Thoracic aorta (tissue), 2 donors: ENCODE data around the gene LPAR3. TPM values are rescaled to one million over a fixed set of nuclear protein-coding genes. Genes with fewer than 3 reads are reported as not detected.

ENCODE experiments used
- ATAC-seq: fragments of 150-250 bp; one replicate; pipeline ENCODE4 v1.8.0; 2017; ENCODE audit warnings: low read depth; ENCODE audit not compliant: insufficient number of reproducible peaks, low FRiP score
- DNase-seq: peaks from one replicate; pipeline ENCODE4 v3.0.0-alpha.2; 2020; ENCODE audit warnings: low spot score
- H3K27ac ChIP-seq, 2 donors: fragments of 200-600 bp; sonication (generic); 1 replicate in 1 of 2; 2 replicates in 1 of 2; pipeline ENCODE4 v1.5.1; 2016; ENCODE audit warnings: mild to moderate bottlenecking in 2 of 2, moderate library complexity in 2 of 2
- H3K27me3 ChIP-seq: fragments of 200-600 bp; sonication (generic); replicated peaks from 2 replicates; pipeline ENCODE4 v1.6.0; 2016; ENCODE audit warnings: mild to moderate bottlenecking; ENCODE audit not compliant: insufficient read depth
- H3K36me3 ChIP-seq: fragments of 200-600 bp; sonication (generic); one replicate; pipeline ENCODE4 v1.5.1; 2016
- H3K4me1 ChIP-seq, 2 donors: fragments of 200-600 bp; sonication (generic); 1 replicate in 1 of 2; 2 replicates in 1 of 2; pipeline versions ENCODE4 v1.5.1 to v1.6.0; 2016; ENCODE audit warnings: low read depth in 2 of 2, mild to moderate bottlenecking in 1 of 2; ENCODE audit not compliant: control insufficient read depth in 1 of 2
- H3K4me3 ChIP-seq: fragments of 200-600 bp; sonication (generic); 2 replicates; pipeline ENCODE4 v1.5.1; 2016; ENCODE audit warnings: mild to moderate bottlenecking
- H3K9me3 ChIP-seq: fragments of 200-600 bp; sonication (generic); 2 replicates; pipeline ENCODE4 v1.5.1; 2016
- total RNA-seq, 2 donors: library from RNA; depleted of rRNA; stranded (reverse); fragments of >200 nt; gene quantifications; one replicate each; pipeline versions ENCODE4 v1.1.0 to v1.2.3, GENCODE V29; 2016
- TF ChIP-seq, protein P1 (sequence below): fragments of 200-600 bp; sonication (generic); IDR thresholded peaks from one replicate; pipeline ENCODE4 v1.5.1; 2019; ENCODE audit warnings: antibody characterized with exemption

The LPAR3 gene
- total RNA-seq, 2 donors from 2014 or later = 1.1 to 2.7 TPM

DNA sequence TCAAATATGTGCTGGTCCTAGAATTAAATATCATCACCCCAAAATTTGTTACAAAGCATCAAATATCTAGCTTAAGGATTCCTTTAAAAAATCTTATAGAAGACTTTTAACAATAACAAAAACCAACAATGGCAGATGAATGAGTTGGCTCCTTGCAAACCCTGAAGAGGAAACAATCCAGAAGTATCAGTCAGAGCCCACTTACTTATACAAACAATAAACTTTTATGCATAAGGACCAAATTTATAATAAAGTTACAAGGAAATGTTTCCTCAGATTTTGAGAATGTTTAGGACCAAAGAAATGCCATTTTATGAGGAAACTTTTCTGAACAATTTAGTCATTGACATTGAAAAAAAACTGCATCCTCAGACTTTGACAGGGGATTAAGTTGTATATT lies 52.7 kb downstream of the LPAR3 start:
- H3K36me3 ChIP-seq = no peaks in the 10 kb centered on the region
- H3K9me3 ChIP-seq = no peaks in the 10 kb centered on the region
- TF ChIP-seq, protein P1, sequence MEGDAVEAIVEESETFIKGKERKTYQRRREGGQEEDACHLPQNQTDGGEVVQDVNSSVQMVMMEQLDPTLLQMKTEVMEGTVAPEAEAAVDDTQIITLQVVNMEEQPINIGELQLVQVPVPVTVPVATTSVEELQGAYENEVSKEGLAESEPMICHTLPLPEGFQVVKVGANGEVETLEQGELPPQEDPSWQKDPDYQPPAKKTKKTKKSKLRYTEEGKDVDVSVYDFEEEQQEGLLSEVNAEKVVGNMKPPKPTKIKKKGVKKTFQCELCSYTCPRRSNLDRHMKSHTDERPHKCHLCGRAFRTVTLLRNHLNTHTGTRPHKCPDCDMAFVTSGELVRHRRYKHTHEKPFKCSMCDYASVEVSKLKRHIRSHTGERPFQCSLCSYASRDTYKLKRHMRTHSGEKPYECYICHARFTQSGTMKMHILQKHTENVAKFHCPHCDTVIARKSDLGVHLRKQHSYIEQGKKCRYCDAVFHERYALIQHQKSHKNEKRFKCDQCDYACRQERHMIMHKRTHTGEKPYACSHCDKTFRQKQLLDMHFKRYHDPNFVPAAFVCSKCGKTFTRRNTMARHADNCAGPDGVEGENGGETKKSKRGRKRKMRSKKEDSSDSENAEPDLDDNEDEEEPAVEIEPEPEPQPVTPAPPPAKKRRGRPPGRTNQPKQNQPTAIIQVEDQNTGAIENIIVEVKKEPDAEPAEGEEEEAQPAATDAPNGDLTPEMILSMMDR = no peak
- DNase-seq (no peak), ATAC-seq (no peak)
- H3K4me1 ChIP-seq = peaks cover 2 to 7% of the 10 kb centered on the region in 2 donors
- no peak overlapping the region for H3K27ac ChIP-seq
- no peak overlapping the region for H3K4me3 ChIP-seq
- no peaks in the 10 kb centered on the region for H3K27me3 ChIP-seq

DNA sequence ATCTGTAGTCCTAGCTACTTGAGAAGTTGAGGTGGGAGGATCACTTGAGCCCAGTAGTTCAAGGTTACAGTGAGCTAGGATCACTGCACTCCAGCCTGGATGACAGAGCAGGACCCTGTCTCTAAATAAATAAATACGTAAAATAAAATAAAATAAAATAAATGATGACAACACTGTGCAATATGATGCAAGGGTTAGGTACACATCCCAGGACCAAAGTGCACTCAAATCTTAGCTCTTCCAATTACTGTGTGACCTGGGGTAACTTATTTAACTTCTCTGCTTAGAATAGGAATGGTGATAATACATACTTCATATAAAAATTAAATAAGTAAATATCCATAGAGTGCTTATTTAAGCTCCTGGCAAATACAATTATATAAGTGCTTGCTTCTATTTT lies 53.5 kb downstream of the LPAR3 start:
- ATAC-seq (no peak), DNase-seq (no peak)
- Histone ChIP-seq H3K36me3 (no peaks in the 10 kb centered on the region), H3K4me3 (no peak overlapping the region), H3K9me3 (no peaks in the 10 kb centered on the region), H3K27me3 (no peaks in the 10 kb centered on the region), H3K4me1 (peaks cover 6 to 15% of the 10 kb centered on the region in 2 donors), H3K27ac (no peak overlapping the region)
- TF ChIP-seq, protein P1 = no peak

DNA sequence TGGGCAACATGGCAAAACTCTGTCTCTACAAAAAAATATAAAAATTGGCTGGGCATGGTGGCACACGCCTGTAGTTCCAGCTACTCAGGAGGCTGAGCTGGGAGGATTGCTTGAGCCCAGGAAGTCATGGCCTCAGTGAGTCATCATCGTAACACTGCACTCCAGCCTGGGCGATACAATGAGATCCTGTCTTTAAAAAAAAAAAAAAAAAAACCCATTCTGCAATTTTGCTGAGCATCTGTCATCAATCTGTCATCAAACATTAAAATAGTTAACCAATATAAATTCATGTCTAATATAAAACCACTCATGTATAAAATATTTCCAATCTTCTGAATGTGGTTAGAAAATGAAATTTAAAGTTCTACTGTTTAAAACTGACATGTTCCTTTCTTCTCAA lies 56.9 kb downstream of the LPAR3 start:
- peaks cover 6 to 23% of the 10 kb centered on the region in 2 donors for H3K4me1 ChIP-seq
- TF ChIP-seq, protein P1 = no peak
- DNase-seq (no peak), ATAC-seq (no peak)
- H3K4me3 ChIP-seq = no peak overlapping the region
- H3K9me3 ChIP-seq = no peaks in the 10 kb centered on the region
- H3K27me3 ChIP-seq = no peaks in the 10 kb centered on the region
- no peaks in the 10 kb centered on the region for H3K36me3 ChIP-seq
- no peak overlapping the region for H3K27ac ChIP-seq

DNA sequence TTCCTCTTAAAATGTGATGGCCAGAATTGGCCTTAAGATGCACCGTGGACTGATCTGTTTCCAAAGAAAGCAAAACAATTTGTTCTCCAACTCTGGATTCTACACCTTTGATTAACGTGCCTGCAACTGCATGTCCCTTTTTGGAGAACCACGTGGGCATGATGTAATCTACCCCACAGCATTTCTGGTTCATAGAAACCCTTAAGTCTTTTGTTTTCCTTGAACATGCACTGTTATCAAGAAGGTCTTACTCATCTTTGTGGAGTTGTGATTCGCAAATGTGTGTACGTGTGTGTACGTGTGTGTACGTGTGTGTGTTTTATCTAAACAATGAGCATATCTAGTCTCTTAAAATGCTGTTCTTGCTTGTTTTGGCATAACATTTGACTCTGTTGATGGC lies 57.8 kb downstream of the LPAR3 start:
- no peaks in the 10 kb centered on the region for H3K9me3 ChIP-seq
- H3K4me3 ChIP-seq = no peak overlapping the region
- H3K27ac ChIP-seq = peak overlapping the region in 1 of 2 donors; percentile 52
- H3K36me3 ChIP-seq = no peaks in the 10 kb centered on the region
- peaks cover 6 to 23% of the 10 kb centered on the region in 2 donors for H3K4me1 ChIP-seq
- no peak for DNase-seq
- no peak for ATAC-seq
- no peaks in the 10 kb centered on the region for H3K27me3 ChIP-seq
- TF ChIP-seq, protein P1 = no peak

DNA sequence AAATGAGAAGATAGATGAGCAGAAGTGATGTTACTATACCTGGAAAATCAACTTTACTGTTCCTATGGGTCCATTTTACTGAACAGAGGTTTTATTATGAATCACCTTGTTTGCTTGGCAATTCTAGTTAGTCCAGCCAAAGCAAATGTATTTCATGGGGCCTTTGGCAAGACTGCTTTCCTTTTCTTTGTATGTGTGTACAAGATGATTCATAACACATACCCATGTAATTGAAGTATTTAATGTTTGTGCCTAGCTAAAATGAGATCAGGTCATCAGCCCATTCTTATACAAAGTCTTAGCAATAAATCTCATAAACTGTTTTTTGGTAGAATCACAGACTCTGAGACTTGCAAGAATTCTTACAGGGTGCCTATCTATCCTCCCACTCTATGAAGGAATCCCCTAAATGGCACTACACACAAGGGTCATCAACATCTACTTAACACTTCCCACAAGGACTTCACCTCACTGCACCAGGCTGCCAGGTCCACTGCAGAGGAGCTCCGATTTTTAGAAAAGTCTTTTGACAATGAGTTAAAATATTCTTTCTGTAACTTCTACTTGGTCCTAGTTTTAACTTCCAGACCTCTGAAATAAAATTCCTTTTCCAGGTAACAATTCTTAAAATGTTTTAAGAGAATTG lies 58.5 kb downstream of the LPAR3 start:
- TF ChIP-seq, protein P1 = no peak
- Histone ChIP-seq H3K36me3 (no peaks in the 10 kb centered on the region), H3K27ac (peak overlapping the region; percentile 52 to 58), H3K27me3 (no peaks in the 10 kb centered on the region), H3K4me1 (peaks cover 6 to 23% of the 10 kb centered on the region in 2 donors), H3K9me3 (no peaks in the 10 kb centered on the region), H3K4me3 (no peak overlapping the region)
- DNase-seq = no peak
- ATAC-seq = no peak
